Subcutaneous adipose tissue (tissue), 4 donors: Measurements from ENCODE around the gene PTCSC3. TPM values are rescaled to one million over a fixed set of nuclear protein-coding genes. Genes with fewer than 3 reads are reported as not detected.

Experiments
- total RNA-seq, 4 donors: library from RNA; depleted of rRNA; stranded (reverse); fragments of >200 nt; gene quantifications; one replicate each; pipeline ENCODE4 v1.1.0, GENCODE V29; 2016
- TF ChIP-seq, protein P1 (sequence below): fragments of 450-650 bp; IDR thresholded peaks from one replicate; pipeline ENCODE4 v1.5.1; 2016; ENCODE audit warnings: low read depth, mild to moderate bottlenecking, control low read depth, antibody characterized with exemption, moderate library complexity

PTCSC3 gene
- total RNA-seq, 4 donors from 2014 or later: not detected

DNA sequence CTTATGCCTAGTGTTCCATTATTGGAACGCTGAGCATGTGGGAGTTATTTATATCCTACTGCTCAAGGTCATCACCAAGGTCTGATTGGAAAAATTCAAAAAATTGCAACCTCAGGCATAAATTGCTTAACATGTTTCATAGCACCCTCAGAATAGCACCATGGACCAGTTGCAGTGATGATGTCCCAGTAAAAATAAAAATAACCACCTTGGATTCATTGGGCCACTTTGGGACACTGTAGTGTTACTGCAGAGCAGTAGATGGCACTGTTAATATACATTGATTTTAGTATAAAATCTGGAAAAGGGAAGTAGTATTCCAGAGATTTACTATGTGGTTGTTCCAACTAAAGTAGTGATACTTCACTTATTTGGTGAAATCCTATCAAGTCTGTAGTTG, 31.0 kb upstream of the PTCSC3 start:
- TF ChIP-seq, protein P1, sequence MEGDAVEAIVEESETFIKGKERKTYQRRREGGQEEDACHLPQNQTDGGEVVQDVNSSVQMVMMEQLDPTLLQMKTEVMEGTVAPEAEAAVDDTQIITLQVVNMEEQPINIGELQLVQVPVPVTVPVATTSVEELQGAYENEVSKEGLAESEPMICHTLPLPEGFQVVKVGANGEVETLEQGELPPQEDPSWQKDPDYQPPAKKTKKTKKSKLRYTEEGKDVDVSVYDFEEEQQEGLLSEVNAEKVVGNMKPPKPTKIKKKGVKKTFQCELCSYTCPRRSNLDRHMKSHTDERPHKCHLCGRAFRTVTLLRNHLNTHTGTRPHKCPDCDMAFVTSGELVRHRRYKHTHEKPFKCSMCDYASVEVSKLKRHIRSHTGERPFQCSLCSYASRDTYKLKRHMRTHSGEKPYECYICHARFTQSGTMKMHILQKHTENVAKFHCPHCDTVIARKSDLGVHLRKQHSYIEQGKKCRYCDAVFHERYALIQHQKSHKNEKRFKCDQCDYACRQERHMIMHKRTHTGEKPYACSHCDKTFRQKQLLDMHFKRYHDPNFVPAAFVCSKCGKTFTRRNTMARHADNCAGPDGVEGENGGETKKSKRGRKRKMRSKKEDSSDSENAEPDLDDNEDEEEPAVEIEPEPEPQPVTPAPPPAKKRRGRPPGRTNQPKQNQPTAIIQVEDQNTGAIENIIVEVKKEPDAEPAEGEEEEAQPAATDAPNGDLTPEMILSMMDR: no peak

DNA sequence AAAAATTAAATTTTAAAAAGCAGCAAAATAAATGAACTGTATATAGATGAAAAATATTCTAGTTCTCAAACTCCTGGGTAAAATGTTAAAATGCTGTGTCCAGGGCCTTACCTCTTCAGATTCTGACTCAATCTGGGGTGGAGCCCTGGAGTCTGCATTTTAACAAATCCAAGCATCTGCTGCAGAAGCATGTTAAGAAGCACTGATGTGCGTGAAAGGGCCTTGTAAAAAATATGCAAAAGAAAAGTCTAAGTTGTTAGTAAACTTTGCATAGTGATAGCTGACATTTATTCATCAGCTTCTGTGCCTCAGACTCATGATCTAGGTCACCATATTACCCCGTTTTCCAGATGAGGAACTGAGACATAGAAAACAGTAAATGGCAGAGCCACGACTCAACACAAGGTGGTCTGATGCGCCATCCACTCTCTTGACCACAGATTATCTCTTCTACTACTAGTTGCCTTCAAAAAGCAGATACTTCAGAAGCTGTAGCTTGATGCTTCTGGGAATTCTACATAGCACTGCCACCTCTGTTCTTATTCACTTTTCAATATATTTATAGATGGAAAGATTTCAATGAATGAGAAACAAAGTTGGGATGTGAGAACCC, 28.0 kb upstream of the PTCSC3 start:
- TF ChIP-seq, protein P1: no peak

DNA sequence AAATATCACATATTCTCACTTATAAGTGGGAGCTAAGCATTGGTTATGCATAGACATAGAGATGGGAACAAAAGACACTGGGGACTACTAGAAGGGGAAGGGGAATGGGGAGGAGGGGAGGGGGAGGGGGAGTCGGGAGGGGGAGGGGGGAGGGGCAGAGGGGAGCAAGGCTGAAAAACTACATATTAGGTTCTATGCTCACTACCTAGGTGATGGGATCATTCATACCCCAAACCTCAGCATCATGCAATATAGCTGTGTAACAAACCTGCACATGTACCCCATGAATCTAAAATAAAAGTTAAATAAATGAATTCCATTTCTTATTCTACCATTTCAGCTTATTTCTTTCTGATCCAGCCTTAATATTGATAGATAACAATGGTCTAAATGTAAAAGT, 21.9 kb upstream of the PTCSC3 start:
- TF ChIP-seq, protein P1: no peak

DNA sequence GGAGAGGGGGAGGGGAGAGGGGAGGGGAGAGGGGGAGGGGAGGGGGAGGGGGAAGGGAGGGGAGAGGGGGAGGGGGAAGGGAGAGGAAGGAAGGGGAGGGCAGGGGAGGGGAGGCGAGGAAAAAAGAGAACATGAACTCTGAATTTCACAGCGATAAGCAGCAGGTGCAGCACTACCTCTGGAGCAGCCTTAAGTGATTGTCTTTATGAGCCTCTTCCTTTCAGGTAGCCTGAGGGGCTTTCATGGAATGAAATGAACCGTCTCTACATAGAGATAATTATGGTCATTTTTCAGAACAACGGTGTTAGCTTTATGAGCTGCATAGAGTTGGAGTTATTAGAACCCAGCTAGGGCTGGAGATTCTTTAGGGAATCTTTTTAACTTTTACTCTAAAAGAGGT, 18.1 kb upstream of the PTCSC3 start:
- TF ChIP-seq, protein P1: no peak

DNA sequence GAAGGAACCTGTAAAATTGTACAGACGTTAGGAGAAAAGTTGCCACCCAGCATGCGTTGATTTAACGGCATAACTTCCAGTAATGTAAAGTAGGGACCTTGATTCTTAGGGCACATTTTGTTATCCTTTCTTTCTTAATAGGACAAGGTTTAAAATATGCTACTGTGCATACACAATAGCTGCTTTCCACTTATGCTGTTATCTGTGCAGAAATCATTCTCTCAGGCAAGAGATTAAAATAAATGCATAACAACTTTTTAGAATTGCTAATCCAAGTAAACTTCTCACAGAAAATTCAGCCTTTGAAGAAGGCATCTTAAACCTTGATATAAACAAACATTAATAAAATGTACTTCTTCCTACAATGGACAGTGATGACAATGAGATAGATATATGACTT, 16.0 kb upstream of the PTCSC3 start:
- TF ChIP-seq, protein P1: no peak

DNA sequence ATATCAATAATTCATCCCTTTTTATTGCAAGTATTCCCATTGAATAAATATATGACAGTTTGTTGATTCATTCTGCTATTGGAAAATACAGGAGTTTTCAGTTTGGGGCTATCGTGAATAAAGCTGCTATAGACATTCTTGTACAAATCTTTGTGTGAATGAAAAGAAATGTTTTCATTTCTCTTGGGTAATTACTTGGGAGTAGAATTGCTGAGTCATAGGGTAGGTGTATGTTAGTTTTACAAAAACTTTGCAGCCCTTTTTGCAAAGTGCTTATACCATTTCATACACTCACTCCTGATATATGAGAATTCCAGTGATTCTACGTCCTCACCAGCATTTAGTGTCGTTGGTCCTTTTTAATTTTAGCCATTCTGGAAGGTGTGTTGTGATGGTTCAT, 6.9 kb upstream of the PTCSC3 start:
- TF ChIP-seq, protein P1: no peak

DNA sequence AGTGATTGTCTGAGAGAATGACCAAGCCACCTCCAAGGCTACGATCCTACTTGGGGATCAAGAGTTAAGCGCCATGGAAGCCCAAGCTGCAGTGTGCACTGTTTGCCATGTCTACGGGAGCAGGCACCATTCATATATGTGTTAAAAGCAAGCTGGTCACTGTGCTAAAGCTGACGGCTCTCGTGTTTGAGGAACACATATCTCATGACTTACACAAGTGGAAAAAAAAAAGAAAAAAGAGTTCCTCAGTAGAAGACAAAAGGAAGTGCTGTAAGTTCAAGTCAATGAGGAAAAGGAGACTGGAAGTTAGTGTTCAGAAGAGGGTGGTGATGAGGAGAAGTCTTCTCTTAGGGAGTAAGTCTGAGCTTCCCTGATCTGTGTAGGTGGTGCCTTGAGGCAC, 4.9 kb upstream of the PTCSC3 start:
- TF ChIP-seq, protein P1: no peak
